Measurements from ENCODE around the gene TMEM184B.

Gene TMEM184B

GRCh38 chr22:38226853-38227649 lies 45.8 kb downstream of the TMEM184B start:
- DNase-seq (ENCODE audit: low read depth in 2 of 2), result no peak

DNA sequence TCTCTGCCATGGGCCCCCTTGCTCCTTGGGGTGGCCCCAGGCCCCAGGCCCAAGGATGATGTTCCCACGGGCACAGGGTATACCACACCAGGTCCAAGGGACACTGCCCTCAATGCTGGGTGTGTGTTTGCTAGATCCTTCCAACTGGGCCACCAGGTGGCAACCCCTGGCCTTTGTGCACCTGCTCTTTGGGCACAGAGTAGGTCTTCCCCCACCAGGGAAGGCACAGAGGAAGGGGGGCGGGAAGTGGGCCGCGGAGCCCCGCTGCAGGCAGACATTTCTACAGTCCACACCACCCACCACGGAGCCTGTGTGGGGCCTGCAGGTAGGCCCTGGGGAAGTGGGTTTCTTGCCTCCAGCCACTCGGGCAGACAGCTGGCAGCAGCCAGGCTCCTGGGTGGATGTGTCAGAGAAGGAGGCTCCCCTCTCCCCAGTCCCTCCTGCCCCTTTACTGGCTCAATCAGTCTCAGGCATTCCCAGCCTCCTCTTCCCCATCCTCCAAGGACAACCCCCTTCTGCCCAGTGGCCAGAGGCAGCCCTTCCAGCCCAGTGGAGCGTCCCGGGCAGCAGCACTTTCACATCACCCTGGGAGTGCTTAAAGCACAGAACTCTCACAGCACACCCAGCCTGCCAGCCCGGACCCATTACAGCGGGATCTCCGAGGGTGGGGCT lies 49.4 kb downstream of the TMEM184B start:
- DNase-seq (ENCODE audit: low read depth in 2 of 2), result no peak

DNA sequence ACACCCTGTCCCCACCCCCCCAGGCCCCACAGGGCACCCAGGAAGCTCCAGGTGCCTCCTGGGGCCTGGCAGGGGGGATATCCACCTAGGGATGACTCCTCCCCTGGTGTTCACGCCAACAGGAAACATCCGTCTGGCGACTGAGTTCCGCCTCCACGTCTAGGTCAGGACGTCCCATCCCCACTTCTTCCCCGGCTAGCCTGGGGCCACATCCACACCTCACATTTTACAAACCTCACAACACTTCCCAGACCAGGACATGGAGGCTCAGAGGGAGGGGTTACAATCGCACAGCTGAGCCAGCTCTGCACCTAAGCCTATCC lies 50.1 kb downstream of the TMEM184B start:
- DNase-seq (ENCODE audit: low read depth in 2 of 2), result no peak

GRCh38 chr22:38221908-38222796 lies 50.7 kb downstream of the TMEM184B start:
- no peak for DNase-seq (ENCODE audit: low read depth in 2 of 2)

- DNase-seq (ENCODE audit: low read depth in 2 of 2), result no peak
Measured at GRCh38 chr22:38221407-38221806, 51.4 kb downstream of the TMEM184B start.

DNA sequence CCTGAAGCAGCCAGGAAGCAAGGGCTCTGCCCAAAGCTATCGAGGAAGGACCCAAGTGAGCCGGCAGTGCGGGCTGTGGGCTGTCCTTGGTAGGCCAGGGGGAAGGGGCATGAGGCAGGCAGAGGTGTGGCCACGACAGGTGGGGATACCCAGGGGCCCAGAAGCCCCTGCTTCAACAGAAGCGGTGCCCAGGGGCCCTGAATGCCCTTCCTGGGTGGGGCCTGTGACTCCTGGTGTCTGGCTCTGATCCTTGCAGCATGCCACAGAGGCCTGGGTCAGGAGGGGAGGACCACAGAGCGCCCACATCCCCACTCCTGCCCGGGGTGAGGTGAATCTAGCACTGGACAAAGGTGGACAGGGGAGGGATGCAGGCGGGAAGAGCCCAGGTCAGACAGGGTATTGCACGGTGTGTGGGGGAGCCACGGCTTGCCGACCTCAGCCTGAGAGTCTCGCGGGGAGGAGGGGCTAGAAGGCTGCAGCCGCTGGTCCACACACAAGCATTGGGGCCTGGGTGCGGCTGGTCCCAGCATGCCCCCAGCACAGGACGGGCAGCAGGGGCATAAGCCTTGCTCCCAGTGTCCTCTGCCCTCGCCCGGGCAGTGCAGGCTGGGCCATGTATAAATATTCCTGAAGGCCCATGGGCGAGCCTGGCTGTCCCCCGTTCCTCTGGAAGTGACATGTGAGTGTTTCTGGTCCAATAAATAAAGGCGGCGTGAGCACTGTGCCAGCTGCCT lies 52.0 kb downstream of the TMEM184B start:
- DNase-seq (ENCODE audit: low read depth in 2 of 2), result no peak

- no peak for DNase-seq (ENCODE audit: low read depth in 2 of 2)
Measured at GRCh38 chr22:38220163-38220562, 52.6 kb downstream of the TMEM184B start.

- DNase-seq (ENCODE audit: low read depth in 2 of 2), result no peak
Measured at GRCh38 chr22:38219632-38220031, 53.2 kb downstream of the TMEM184B start.

DNA sequence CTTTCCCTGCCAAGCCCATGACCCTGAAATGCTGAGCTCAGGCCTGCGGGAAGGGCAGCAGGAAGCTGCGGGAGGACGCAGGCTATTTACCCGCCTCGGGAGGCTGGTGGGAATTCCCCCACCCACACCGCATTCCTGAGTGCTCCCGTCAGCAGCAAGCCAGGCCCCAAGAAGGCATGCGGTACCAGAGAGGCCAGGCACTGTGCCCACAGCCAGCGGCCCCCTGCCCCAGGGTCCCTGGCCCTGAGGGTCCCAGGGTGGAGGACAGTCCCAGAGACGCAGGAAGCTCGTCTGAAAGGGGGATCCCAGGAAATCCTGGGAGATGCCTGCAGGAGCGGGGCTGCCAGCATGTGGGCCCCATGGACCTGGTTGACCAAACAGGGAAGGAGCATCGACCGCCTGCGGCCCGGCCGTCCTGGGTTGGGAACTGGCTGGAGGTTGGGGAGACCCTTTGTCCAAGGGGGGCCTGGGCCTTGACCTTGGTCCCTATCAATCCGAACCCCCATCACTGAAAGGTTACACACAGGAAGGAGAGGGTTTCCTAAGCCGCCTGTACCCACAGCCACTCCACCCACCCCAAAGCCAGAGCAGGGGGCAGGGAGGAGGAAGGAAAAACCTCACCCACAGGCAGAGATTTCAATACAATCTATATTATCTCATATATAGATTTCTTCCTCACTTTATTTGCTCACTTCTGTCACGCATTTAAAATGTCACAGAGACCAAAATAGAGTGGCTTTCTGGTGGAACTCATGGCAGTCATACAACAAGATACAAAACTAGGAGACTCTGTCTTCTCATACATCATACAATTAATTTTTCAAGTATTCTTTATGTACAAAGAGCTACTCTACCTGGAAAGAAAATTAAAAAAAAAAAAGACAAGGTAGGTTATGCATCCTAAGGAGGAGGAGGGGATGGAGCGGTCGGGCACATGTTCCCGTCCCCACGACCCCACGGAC lies 53.9 kb downstream of the TMEM184B start:
- DNase-seq (ENCODE audit: low read depth in 2 of 2), result peak in 1 of 2 donors; percentile 23

DNA sequence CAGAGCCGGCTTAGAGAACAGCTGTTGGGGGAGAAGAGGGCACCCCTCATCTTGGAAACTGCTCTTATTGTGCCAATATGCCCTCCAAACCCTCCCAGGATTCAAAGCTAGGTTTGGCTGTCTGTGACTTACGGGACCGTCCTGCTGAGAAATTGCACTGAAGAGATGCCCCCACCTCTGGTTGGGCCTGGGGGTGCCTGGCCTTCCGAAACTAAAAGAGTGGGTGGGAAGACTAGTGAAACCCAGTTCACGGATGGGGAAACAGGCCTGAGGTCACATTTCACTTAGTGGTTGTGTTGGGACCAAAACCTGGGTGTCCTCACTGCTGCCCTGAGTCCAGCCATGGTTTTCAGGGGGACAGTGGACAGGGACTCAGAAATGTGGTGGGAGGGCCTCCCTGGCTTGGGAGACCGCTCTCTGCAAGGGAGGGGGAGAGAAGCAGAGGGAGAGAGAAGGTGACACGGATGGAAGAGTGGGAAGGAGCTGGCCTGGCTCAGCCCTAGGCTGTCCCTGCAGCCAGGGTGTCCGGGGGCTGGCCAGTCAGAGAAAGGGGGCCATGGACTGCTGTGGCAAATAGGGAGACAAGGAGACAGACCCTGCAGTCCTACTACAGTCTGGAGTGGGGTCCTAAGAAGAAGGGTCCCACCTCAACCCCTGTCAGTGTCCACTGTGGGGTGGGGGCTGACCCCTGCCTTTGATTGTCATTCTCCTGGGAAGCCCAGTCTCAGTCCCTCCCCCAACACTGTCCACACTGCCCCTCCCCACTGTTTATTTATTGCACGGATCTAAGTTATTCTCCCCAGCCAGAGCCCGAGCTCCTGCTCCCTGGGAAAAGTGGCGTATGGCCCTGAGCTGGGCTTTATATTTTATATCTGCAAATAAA lies 57.4 kb downstream of the TMEM184B start:
- DNase-seq (ENCODE audit: low read depth in 2 of 2), result no peak

DNA sequence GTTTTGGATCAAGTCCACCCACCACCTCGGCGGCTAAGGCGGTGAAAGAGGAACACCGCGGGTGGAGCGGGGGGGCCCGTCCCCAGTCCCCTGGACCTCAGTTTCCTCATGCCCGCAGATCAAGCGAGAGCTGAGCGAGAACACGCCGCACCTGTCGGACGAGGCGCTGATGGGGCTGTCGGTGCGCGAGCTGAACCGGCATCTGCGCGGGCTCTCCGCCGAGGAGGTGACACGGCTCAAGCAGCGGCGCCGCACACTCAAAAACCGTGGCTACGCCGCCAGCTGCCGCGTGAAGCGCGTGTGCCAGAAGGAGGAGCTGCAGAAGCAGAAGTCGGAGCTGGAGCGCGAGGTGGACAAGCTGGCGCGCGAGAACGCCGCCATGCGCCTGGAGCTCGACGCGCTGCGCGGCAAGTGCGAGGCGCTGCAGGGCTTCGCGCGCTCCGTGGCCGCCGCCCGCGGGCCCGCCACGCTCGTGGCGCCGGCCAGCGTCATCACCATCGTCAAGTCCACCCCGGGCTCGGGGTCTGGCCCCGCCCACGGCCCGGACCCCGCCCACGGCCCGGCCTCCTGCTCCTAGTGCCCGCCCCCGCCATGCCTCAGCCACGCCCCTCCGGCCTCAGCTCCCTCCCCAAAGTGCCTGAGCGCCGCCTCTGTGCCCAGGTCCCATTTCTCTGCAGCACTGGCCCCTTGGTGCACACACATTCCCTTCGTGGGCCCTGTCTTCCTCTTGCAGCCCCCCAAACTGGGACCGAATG lies 58.3 kb downstream of the TMEM184B start:
- peak; percentile 57 to 59 for DNase-seq (ENCODE audit: low read depth in 2 of 2)

- DNase-seq (ENCODE audit: low read depth in 2 of 2), result no peak
Measured at GRCh38 chr22:38213990-38214301, 58.9 kb downstream of the TMEM184B start.

DNA sequence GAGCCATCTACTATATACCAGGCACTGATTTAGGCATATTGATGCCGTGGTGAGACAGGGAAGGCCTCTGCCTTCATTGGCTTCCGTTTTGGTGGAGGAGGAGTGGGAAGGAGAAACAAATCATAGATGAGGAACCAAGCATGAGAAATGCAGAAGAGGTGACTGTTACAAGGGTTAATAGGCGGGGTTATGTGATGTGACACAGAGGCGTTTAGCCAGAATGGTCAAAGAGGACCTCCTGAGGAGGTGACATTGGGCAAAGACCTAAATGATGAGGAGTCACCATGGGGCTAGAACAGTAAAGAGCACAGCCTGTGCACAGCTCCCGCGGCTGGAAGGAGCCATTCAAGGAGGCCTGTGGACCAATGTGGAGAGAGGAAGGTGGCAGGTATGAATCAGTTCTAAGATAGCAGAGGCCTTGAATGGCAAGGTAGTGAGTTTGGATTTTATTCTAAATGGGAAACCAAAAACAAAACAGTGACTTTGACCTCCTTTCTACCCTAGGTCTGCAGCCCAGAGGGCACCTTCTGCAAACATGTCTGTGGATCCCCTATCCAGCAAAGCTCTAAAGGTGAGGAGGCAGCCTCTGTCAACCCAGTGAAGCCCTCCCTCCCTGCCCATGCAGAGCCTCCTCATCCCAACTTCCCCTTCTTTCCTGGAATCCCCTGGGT lies 59.4 kb downstream of the TMEM184B start:
- DNase-seq (ENCODE audit: low read depth in 2 of 2), result no peak

DNA sequence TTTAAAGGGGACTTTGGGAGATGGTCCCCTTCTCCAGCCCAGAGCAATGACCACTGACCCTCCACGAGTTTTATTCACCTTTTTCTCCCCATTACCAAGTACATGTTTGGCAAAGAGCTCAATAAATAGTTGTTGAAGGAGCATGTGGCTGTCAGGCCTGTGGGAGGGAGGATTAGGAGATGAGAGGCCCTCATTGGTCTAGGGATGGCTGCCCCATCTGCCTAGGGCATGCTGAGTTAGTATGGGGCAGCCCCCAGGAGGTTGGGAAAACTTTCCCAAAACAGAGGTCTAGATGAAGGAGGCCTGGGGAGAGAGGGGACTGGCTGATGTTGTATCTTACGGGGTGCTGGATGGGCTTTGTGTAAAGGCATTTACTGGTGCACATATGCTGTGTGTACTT lies 60.4 kb downstream of the TMEM184B start:
- DNase-seq (ENCODE audit: low read depth in 2 of 2), result no peak

GRCh38 chr22:38211556-38211955 lies 61.3 kb downstream of the TMEM184B start:
- DNase-seq (ENCODE audit: low read depth in 2 of 2), result no peak

DNA sequence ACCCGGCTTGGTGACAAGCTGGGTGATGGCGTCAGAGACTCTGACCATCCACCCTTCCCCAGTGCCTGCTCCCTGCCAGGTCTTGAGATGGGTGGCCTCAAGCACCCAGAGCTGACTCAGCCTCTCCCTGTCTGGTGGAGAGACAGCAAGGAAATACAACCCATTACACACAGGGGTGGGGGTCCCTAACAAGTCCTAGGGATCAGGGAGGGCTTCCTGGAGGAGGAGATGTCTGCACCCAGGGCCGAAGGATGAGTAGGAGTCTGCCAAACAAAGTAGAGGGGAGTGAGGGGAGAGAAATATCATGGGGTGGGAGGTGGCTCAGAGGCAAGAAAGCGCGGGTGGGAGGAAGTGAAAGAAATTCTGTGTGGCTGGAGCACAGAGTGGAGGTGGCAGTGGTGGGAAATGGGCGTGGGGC lies 64.2 kb downstream of the TMEM184B start:
- no peak for DNase-seq (ENCODE audit: low read depth in 2 of 2)

GRCh38 chr22:38207898-38208432 lies 64.8 kb downstream of the TMEM184B start:
- DNase-seq (ENCODE audit: low read depth in 2 of 2), result no peak

Data from stimulated activated CD4-positive, alpha-beta T cell treated with anti-CD3 and anti-CD28 coated beads, Interleukin-1b, Interleukin-23, amount 100 ng/mL, for 4 hours (primary cell).